Measurements from ENCODE around the gene USP10.

GRCh38 chr16:84817613-84818012 lies 117.8 kb downstream of the USP10 start:
- TF ChIP-seq, protein P1, sequence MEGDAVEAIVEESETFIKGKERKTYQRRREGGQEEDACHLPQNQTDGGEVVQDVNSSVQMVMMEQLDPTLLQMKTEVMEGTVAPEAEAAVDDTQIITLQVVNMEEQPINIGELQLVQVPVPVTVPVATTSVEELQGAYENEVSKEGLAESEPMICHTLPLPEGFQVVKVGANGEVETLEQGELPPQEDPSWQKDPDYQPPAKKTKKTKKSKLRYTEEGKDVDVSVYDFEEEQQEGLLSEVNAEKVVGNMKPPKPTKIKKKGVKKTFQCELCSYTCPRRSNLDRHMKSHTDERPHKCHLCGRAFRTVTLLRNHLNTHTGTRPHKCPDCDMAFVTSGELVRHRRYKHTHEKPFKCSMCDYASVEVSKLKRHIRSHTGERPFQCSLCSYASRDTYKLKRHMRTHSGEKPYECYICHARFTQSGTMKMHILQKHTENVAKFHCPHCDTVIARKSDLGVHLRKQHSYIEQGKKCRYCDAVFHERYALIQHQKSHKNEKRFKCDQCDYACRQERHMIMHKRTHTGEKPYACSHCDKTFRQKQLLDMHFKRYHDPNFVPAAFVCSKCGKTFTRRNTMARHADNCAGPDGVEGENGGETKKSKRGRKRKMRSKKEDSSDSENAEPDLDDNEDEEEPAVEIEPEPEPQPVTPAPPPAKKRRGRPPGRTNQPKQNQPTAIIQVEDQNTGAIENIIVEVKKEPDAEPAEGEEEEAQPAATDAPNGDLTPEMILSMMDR (IDR thresholded peaks at IDR 0.05) = no peak
- TF ChIP-seq ZFX (IDR thresholded peaks at IDR 0.05; ENCODE audit: borderline replicate concordance) = no peak

Measured in 22Rv1 (cell line).